IPS-NIHi11 (cell line): Measurements from ENCODE around the gene NR2F6.
"Not testable (repeated sequence)": the region's sequence is repeated elsewhere in the genome, so short reads cannot be mapped to it uniquely, and the experiment has no call there.

Source experiments
- DNase-seq: peaks from one replicate; pipeline ENCODE4 v3.0.0; 2012; ENCODE audit warnings: mixed read lengths, low spot score

Gene NR2F6

GRCh38 chr19:17245535-17245984 is at the start of gene NR2F6:
TSS of gene NR2F6 (minus strand) at chr19:17245919. CDS start at chr19:17245220, 699 bp downstream.
- DNase-seq: no peak

- DNase-seq: peak; percentile 91
Observed at GRCh38 chr19:17294051-17294891, 48.6 kb upstream of the NR2F6 start.

- no peak for DNase-seq
Observed at GRCh38 chr19:17293605-17294004, 47.9 kb upstream of the NR2F6 start.

- peak; percentile 97 for DNase-seq
Observed at GRCh38 chr19:17292301-17293074, 46.8 kb upstream of the NR2F6 start.

- DNase-seq: peak; percentile 91
Observed at GRCh38 chr19:17289489-17289888, 43.8 kb upstream of the NR2F6 start.

GRCh38 chr19:17286752-17287151 is 41.0 kb upstream of the NR2F6 start:
- no peak for DNase-seq

GRCh38 chr19:17286263-17286662 is 40.5 kb upstream of the NR2F6 start:
- no peak for DNase-seq

GRCh38 chr19:17285415-17286135 is 39.9 kb upstream of the NR2F6 start:
- DNase-seq: no peak

- DNase-seq: no peak
Observed at GRCh38 chr19:17283504-17283996, 37.8 kb upstream of the NR2F6 start.

GRCh38 chr19:17282488-17283125 is 36.9 kb upstream of the NR2F6 start:
- DNase-seq: peak; percentile 94

GRCh38 chr19:17281391-17282304 is 35.9 kb upstream of the NR2F6 start, which contains the start of gene ANKLE1:
TSS of gene ANKLE1 (plus strand) at chr19:17281901. CDS start at chr19:17281921, 20 bp downstream.
- DNase-seq: peak; percentile 84

GRCh38 chr19:17279436-17279835 is 33.7 kb upstream of the NR2F6 start:
- DNase-seq: no peak

- DNase-seq: no peak
Observed at GRCh38 chr19:17275441-17276175, 29.9 kb upstream of the NR2F6 start.

- not testable (repeated sequence) for DNase-seq
Observed at GRCh38 chr19:17274892-17275291, 29.2 kb upstream of the NR2F6 start.

- DNase-seq: no peak
Observed at GRCh38 chr19:17268754-17269153, 23.0 kb upstream of the NR2F6 start.

- peak; percentile 97 for DNase-seq
Observed at GRCh38 chr19:17266975-17267788, 21.5 kb upstream of the NR2F6 start, which contains the start of gene BABAM1. TSS of gene BABAM1 (plus strand) at chr19:17267443. CDS start at chr19:17268807, 1,364 bp downstream.

- no peak for DNase-seq
Observed at GRCh38 chr19:17266589-17266974, 20.9 kb upstream of the NR2F6 start.

GRCh38 chr19:17266026-17266425 is 20.3 kb upstream of the NR2F6 start:
- no peak for DNase-seq

- DNase-seq: peak; percentile 77
Observed at GRCh38 chr19:17264641-17264979, 18.9 kb upstream of the NR2F6 start, which contains the start of gene USHBP1. TSS of gene USHBP1 (minus strand) at chr19:17264745. CDS start at chr19:17264299, 446 bp downstream.
